Liver (tissue), 3 donors: Measurements from ENCODE around the gene IL17A.

Experiments
- CTCF ChIP-seq: fragments of 150-350 bp; IDR thresholded peaks from 2 replicates; pipeline ENCODE4 v1.5.1; 2017; ENCODE audit warnings: improper control_type of control experiment, low read depth, low read length; ENCODE audit not compliant: missing input control
- FOXA1 ChIP-seq: IDR thresholded peaks from 2 replicates; pipeline ENCODE4 v1.6.1; 2016; ENCODE audit warnings: antibody characterized with exemption
- FOXA2 ChIP-seq: IDR thresholded peaks from 2 replicates; pipeline ENCODE4 v1.6.1; 2016; ENCODE audit warnings: antibody characterized with exemption
- GABPA ChIP-seq, 2 donors: IDR thresholded peaks in 1 of 2; conservative IDR thresholded peaks in 1 of 2; 2 replicates each; pipeline ENCODE4 v1.6.1; 2016; ENCODE audit warnings: antibody characterized with exemption in 2 of 2, mild to moderate bottlenecking in 1 of 2, moderate library complexity in 1 of 2
- HNF4G ChIP-seq: IDR thresholded peaks from 2 replicates; pipeline ENCODE4 v1.6.1; 2016; ENCODE audit warnings: antibody characterized with exemption
- JUND ChIP-seq, 2 donors: IDR thresholded peaks; 2 replicates each; pipeline ENCODE4 v1.6.1; 2016; ENCODE audit warnings: antibody characterized with exemption in 2 of 2
- RAD21 ChIP-seq, 2 donors: IDR thresholded peaks; 2 replicates each; pipeline ENCODE4 v1.6.1; 2016; ENCODE audit warnings: antibody characterized with exemption in 2 of 2, mild to moderate bottlenecking in 2 of 2
- TAF1 ChIP-seq: conservative IDR thresholded peaks from 2 replicates; pipeline ENCODE4 v1.6.1; 2016; ENCODE audit warnings: antibody characterized with exemption, mild to moderate bottlenecking
- TF ChIP-seq, protein P1 (sequence below): IDR thresholded peaks from 2 replicates; pipeline ENCODE4 v1.6.1; 2016; ENCODE audit warnings: antibody characterized with exemption, mild to moderate bottlenecking
- TF ChIP-seq, protein P2 (sequence below): IDR thresholded peaks from 2 replicates; pipeline ENCODE4 v1.6.1; 2016; ENCODE audit warnings: antibody characterized with exemption
- donor health status: healthy.
- donor health status: healthy.

DNA sequence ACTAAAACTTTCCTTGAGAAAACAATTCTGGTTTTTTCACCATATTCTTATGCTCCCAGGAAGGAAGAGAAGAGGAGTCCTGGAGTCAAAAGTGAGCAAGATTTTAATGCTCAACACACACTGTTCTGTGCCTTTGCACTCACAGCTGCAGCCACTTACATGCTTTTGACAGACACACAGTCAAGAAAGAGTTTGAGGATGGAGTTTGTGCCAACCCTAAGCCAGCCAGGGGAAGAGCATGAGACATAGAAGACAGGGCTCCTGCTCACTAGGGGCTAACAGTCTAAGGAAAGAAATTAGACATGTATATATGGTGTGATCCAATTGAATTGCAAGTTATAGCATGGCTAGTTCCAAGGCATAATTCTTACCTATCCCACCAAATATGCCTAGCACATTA is 37.1 kb upstream of the IL17A start:
- TF ChIP-seq CTCF (no peak), JUND (IDR thresholded peaks at IDR 0.05) (no peak), GABPA (IDR thresholded peaks at IDR 0.05 in 1 of 2, conservative IDR thresholded peaks at IDR 0.05 in 1 of 2) (no peak), TAF1 (no peak), RAD21 (IDR thresholded peaks at IDR 0.05) (no peak), FOXA1 (no peak), FOXA2 (no peak), HNF4G (no peak)
- TF ChIP-seq, protein P1, sequence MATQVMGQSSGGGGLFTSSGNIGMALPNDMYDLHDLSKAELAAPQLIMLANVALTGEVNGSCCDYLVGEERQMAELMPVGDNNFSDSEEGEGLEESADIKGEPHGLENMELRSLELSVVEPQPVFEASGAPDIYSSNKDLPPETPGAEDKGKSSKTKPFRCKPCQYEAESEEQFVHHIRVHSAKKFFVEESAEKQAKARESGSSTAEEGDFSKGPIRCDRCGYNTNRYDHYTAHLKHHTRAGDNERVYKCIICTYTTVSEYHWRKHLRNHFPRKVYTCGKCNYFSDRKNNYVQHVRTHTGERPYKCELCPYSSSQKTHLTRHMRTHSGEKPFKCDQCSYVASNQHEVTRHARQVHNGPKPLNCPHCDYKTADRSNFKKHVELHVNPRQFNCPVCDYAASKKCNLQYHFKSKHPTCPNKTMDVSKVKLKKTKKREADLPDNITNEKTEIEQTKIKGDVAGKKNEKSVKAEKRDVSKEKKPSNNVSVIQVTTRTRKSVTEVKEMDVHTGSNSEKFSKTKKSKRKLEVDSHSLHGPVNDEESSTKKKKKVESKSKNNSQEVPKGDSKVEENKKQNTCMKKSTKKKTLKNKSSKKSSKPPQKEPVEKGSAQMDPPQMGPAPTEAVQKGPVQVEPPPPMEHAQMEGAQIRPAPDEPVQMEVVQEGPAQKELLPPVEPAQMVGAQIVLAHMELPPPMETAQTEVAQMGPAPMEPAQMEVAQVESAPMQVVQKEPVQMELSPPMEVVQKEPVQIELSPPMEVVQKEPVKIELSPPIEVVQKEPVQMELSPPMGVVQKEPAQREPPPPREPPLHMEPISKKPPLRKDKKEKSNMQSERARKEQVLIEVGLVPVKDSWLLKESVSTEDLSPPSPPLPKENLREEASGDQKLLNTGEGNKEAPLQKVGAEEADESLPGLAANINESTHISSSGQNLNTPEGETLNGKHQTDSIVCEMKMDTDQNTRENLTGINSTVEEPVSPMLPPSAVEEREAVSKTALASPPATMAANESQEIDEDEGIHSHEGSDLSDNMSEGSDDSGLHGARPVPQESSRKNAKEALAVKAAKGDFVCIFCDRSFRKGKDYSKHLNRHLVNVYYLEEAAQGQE: no peak
- TF ChIP-seq, protein P2, sequence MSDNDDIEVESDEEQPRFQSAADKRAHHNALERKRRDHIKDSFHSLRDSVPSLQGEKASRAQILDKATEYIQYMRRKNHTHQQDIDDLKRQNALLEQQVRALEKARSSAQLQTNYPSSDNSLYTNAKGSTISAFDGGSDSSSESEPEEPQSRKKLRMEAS: no peak
